Neuronal stem cell (in vitro differentiated cells): Measurements from ENCODE around the gene SCGN.

Source experiments
- DNase-seq: peaks from one replicate; pipeline ENCODE4 v3.0.0-alpha.2; 2013; ENCODE audit warnings: low spot score
- H2AFZ ChIP-seq: one replicate; pipeline ENCODE4 v1.6.1; 2013; ENCODE audit warnings: mild to moderate bottlenecking, low read length, inconsistent platforms
- H2AK5ac ChIP-seq: 2 replicates; pipeline ENCODE4 v1.6.1; 2013; ENCODE audit warnings: low read depth, mild to moderate bottlenecking, inconsistent platforms, low read length, moderate library complexity, mixed read lengths
- H2BK120ac ChIP-seq: 2 replicates; pipeline ENCODE4 v1.6.1; 2013; ENCODE audit warnings: low read depth, mild to moderate bottlenecking, inconsistent platforms, low read length, moderate library complexity, mixed read lengths
- H2BK12ac ChIP-seq: one replicate; pipeline ENCODE4 v1.6.1; 2013; ENCODE audit warnings: low read length, inconsistent platforms
- H2BK15ac ChIP-seq: 2 replicates; pipeline ENCODE4 v1.6.1; 2013; ENCODE audit warnings: mild to moderate bottlenecking, low read length, inconsistent platforms, mixed read lengths
- H2BK5ac ChIP-seq: one replicate; pipeline ENCODE4 v1.6.1; 2013; ENCODE audit warnings: inconsistent platforms, mild to moderate bottlenecking, low read length, moderate library complexity
- H3K14ac ChIP-seq: one replicate; pipeline ENCODE4 v1.6.1; 2013; ENCODE audit warnings: low read length, inconsistent platforms
- H3K18ac ChIP-seq: 2 replicates; pipeline ENCODE4 v1.6.1; 2013; ENCODE audit warnings: low read length, inconsistent platforms
- H3K23ac ChIP-seq: 2 replicates; pipeline ENCODE4 v1.6.1; 2013; ENCODE audit warnings: low read depth, mild to moderate bottlenecking, mixed read lengths, low read length, inconsistent platforms; ENCODE audit not compliant: poor library complexity
- H3K27ac ChIP-seq: replicated peaks from 3 replicates; pipeline ENCODE4 v1.5.1; 2013; ENCODE audit warnings: low read length, inconsistent platforms
- H3K27me3 ChIP-seq, 3 experiments: 2 replicates each; pipeline ENCODE4 v1.6.1; 2013; ENCODE audit warnings: low read length in 3 of 3, mild to moderate bottlenecking in 2 of 3, inconsistent platforms in 1 of 3, low read depth in 1 of 3, mixed read lengths in 1 of 3, moderate library complexity in 1 of 3; ENCODE audit not compliant: control insufficient read depth in 3 of 3, insufficient read depth in 3 of 3
- H3K36me3 ChIP-seq, 2 donors: replicated peaks in 1 of 2; 2 replicates each; pipeline ENCODE4 v1.6.1; 2013; ENCODE audit warnings: low read length in 2 of 2; ENCODE audit not compliant: control insufficient read depth in 2 of 2, insufficient read depth in 2 of 2
- H3K4ac ChIP-seq: 2 replicates; pipeline ENCODE4 v1.6.1; 2013; ENCODE audit warnings: inconsistent platforms, mild to moderate bottlenecking, low read length, moderate library complexity
- H3K4me1 ChIP-seq, 2 donors: 1 replicate in 1 of 2; 2 replicates in 1 of 2; pipeline ENCODE4 v1.6.1; 2013; ENCODE audit warnings: low read length in 2 of 2, low read depth in 1 of 2; ENCODE audit not compliant: control insufficient read depth in 2 of 2, insufficient read depth in 1 of 2
- H3K4me2 ChIP-seq: one replicate; pipeline ENCODE4 v1.6.1; 2013; ENCODE audit warnings: mild to moderate bottlenecking, low read length, inconsistent platforms; ENCODE audit not compliant: insufficient read depth, poor library complexity, severe bottlenecking
- H3K4me3 ChIP-seq, 2 donors: 2 replicates each; pipeline ENCODE4 v1.5.1; 2013; ENCODE audit warnings: low read length in 2 of 2, mild to moderate bottlenecking in 2 of 2, inconsistent platforms in 1 of 2, moderate library complexity in 1 of 2
- H3K79me1 ChIP-seq: one replicate; pipeline ENCODE4 v1.6.1; 2013; ENCODE audit warnings: low read depth, mild to moderate bottlenecking, inconsistent platforms, low read length, moderate library complexity
- H3K9ac ChIP-seq: one replicate; pipeline ENCODE4 v1.6.1; 2013; ENCODE audit warnings: mild to moderate bottlenecking, low read depth, low read length, inconsistent platforms; ENCODE audit not compliant: poor library complexity
- H3K9me3 ChIP-seq, 2 donors: replicated peaks in 1 of 2; 2 replicates each; pipeline versions ENCODE3 to v1.6.1; 2013; ENCODE audit warnings: low read length in 2 of 2, mild to moderate bottlenecking in 2 of 2, inconsistent platforms in 1 of 2, low read depth in 1 of 2, mixed read lengths in 1 of 2, moderate library complexity in 1 of 2; ENCODE audit not compliant: control insufficient read depth in 2 of 2, insufficient read depth in 1 of 2
- H4K8ac ChIP-seq: one replicate; pipeline ENCODE4 v1.6.1; 2013; ENCODE audit warnings: low read depth, mild to moderate bottlenecking, inconsistent platforms, low read length, moderate library complexity
- H4K91ac ChIP-seq: one replicate; pipeline ENCODE4 v1.6.1; 2013; ENCODE audit warnings: low read length, low read depth, mild to moderate bottlenecking, inconsistent platforms; ENCODE audit not compliant: poor library complexity
- WGBS, 2 donors: extraction: QIAGEN DNeasy Blood & Tissue Kit; methylation state at CpG; one replicate each; pipeline ENCODE4 v1.1.7; 2013; ENCODE audit warnings: missing lambda C conversion rate in 2 of 2, mixed read lengths in 1 of 2; ENCODE audit not compliant: insufficient read length in 2 of 2, insufficient replicate concordance in 1 of 2; ENCODE audit errors: extremely low coverage in 2 of 2; 5-methylcytosine and 5-hydroxymethylcytosine counted together

Gene SCGN

DNA sequence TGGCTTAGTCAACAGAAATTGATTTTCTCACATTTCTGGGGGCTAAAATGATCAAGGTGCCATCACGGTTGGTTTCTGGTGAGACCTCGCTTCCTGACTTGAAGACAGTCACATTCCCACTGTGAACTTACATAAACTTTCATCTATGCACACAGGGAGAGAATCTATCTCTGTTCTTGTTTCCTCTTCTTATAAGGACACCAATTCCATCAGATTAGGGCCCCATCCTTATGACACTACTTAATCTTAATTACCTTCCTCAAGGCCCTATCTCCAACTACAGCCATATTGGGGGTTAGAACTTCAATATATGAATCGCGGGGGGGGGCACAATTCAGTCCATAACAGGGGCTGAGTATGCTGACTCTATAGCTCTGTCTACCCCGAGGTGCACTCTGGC, 10.6 kb upstream of the SCGN start:
- Histone ChIP-seq H3K36me3 (no peaks in the 10 kb centered on the region), H2BK15ac (no peak overlapping the region), H3K4me3 (no peak overlapping the region), H2AFZ (no peak overlapping the region), H3K18ac (no peak overlapping the region), H3K9ac (no peak overlapping the region), H3K27ac (no peak overlapping the region), H3K4me1 (peaks cover 0 to 8% of the 10 kb centered on the region in 2 donors), H3K4me2 (no peak overlapping the region), H2AK5ac (no peak overlapping the region), H3K4ac (no peak overlapping the region), H2BK12ac (no peak overlapping the region), H3K27me3 (peaks cover 0 to 27% (median 0%) of the 10 kb centered on the region in 3 experiments), H4K8ac (no peak overlapping the region), H4K91ac (no peak overlapping the region), H3K23ac (no peak overlapping the region), H3K9me3 (no peaks in the 10 kb centered on the region), H2BK120ac (no peak overlapping the region), H3K79me1 (no peaks in the 10 kb centered on the region), H3K14ac (no peak overlapping the region), H2BK5ac (no peak overlapping the region)
- DNase-seq = no peak
- WGBS, 2 donors = no CpG with 5 or more reads among the region's 5 CpGs

DNA sequence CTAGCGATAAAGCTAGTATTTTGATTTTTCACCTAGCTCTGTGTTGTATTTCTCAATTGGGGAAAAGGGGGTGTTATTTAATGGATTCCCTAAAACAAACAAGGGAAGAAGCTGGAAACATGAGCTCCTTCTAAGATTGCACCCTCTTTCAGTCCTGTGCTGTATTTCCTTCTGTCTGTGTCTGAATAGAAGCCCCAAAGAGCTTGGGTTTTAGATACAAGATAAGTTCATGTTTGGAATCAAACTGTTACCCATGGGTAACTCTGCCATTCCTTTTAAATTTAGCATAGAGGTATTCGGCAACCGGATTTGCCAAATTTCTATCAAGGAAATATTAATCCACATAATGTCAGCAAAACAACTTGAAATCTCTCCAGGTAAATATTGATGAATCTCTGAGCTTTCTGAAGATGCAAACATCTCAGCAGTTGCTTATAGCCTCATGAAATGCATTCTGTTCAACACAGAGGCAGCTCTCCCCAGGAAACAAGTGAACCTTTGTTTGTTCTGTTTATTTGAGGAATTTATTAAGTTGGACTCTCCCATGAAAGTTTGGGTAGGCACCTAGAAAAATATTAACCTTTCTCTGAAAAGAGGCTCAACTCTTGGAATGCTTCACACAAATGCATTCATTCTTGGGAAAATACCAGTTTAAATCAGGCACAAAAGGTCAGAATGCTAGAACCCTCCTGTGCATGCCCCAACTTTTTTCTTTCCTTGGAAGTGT, 9.9 kb upstream of the SCGN start:
- H3K27ac ChIP-seq = no peak overlapping the region
- no peaks in the 10 kb centered on the region for H3K9me3 ChIP-seq
- no peak overlapping the region for H4K8ac ChIP-seq
- H3K4me2 ChIP-seq = no peak overlapping the region
- no peak overlapping the region for H3K9ac ChIP-seq
- no peak overlapping the region for H2BK120ac ChIP-seq
- no CpG with 5 or more reads among the region's 3 CpGs for WGBS, 2 donors
- no peak overlapping the region for H4K91ac ChIP-seq
- no peak overlapping the region for H3K14ac ChIP-seq
- H3K4me1 ChIP-seq = peaks cover 0 to 8% of the 10 kb centered on the region in 2 donors
- no peak for DNase-seq
- H3K18ac ChIP-seq = no peak overlapping the region
- H2BK5ac ChIP-seq = no peak overlapping the region
- no peaks in the 10 kb centered on the region for H3K36me3 ChIP-seq
- no peak overlapping the region for H2AFZ ChIP-seq
- H2BK15ac ChIP-seq = no peak overlapping the region
- no peaks in the 10 kb centered on the region for H3K79me1 ChIP-seq
- H2AK5ac ChIP-seq = no peak overlapping the region
- H3K4ac ChIP-seq = no peak overlapping the region
- H3K27me3 ChIP-seq = peaks cover 0 to 27% (median 0%) of the 10 kb centered on the region in 3 experiments
- H3K4me3 ChIP-seq = no peak overlapping the region
- H3K23ac ChIP-seq = no peak overlapping the region
- H2BK12ac ChIP-seq = no peak overlapping the region

DNA sequence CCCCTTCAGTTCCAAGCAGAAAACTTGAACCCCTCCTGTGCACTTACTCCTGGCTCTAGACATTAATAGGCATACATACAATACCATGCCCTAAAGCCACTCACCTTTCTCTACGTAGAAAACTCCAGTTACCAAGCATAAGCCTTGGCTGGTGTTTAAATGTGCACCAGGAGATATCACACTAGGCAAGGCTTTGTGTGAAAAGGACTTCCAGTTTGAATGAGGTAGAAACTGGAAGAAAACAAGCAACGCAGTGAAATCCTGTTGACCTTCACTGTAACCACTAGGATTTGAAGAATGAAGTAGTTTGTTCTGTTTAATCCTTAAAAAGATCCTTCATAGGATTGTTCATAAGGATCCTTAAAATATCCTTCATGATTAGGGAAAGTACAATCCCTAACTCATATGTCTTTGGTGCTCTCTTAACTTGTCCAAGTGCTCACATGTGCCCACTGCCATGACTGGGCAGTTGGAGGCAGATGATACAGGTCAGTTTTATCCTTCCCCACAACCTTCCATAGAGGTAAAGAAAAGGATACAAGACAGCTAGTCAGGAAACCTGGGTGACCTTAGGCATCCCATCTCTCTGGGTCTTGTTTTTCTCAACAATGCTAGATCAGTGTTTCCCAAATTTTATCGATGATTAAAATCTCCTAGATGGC, 9.2 kb upstream of the SCGN start:
- no peak for DNase-seq
- no peak overlapping the region for H3K4me2 ChIP-seq
- no peak overlapping the region for H3K14ac ChIP-seq
- H3K27me3 ChIP-seq = peaks cover 0 to 29% (median 0%) of the 10 kb centered on the region in 3 experiments
- no peaks in the 10 kb centered on the region for H3K9me3 ChIP-seq
- no peak overlapping the region for H4K8ac ChIP-seq
- H3K23ac ChIP-seq = no peak overlapping the region
- no peak overlapping the region for H3K9ac ChIP-seq
- H2BK5ac ChIP-seq = no peak overlapping the region
- no peaks in the 10 kb centered on the region for H3K36me3 ChIP-seq
- no peak overlapping the region for H2BK12ac ChIP-seq
- H2BK120ac ChIP-seq = no peak overlapping the region
- H2AK5ac ChIP-seq = no peak overlapping the region
- H3K27ac ChIP-seq = no peak overlapping the region
- H3K18ac ChIP-seq = no peak overlapping the region
- H3K4me3 ChIP-seq = no peak overlapping the region
- whole genome bisulfite sequencing, 2 donors = no CpG with 5 or more reads among the region's 3 CpGs
- H2AFZ ChIP-seq = no peak overlapping the region
- H4K91ac ChIP-seq = no peak overlapping the region
- H2BK15ac ChIP-seq = no peak overlapping the region
- no peaks in the 10 kb centered on the region for H3K79me1 ChIP-seq
- peaks cover 0 to 8% of the 10 kb centered on the region in 2 donors for H3K4me1 ChIP-seq
- H3K4ac ChIP-seq = no peak overlapping the region

DNA sequence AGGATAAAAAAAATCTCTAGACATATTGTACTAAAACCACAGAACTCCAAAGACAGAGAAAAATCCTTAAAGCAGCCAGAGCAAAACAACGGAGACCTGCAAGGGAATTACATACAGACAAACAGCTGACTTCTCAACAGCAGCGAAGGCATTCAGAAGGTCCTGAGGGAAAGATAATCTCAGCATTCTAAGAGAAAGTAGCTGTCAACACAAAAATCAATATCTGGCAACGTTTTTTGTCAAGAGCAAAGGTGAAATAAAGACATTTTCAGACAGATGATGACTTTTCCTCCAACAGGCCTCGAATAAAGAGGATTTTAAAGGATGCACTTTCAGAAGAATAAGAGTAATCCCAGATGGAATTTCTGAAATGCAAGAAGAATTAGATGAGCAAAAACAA, 6.1 kb upstream of the SCGN start:
- no peak overlapping the region for H3K4me2 ChIP-seq
- no peak overlapping the region for H3K27ac ChIP-seq
- no peak overlapping the region for H3K9ac ChIP-seq
- H2BK15ac ChIP-seq = no peak overlapping the region
- H3K4me3 ChIP-seq = no peak overlapping the region
- no peak overlapping the region for H4K91ac ChIP-seq
- no peak overlapping the region for H3K23ac ChIP-seq
- H3K27me3 ChIP-seq = peaks cover 0 to 27% (median 2%) of the 10 kb centered on the region in 3 experiments
- H3K4ac ChIP-seq = no peak overlapping the region
- H3K4me1 ChIP-seq = peaks cover 0 to 4% of the 10 kb centered on the region in 2 donors
- H4K8ac ChIP-seq = no peak overlapping the region
- H3K14ac ChIP-seq = no peak overlapping the region
- no peaks in the 10 kb centered on the region for H3K9me3 ChIP-seq
- no peaks in the 10 kb centered on the region for H3K36me3 ChIP-seq
- H2AFZ ChIP-seq = no peak overlapping the region
- no peak overlapping the region for H3K18ac ChIP-seq
- DNase-seq = no peak
- no peak overlapping the region for H2BK12ac ChIP-seq
- H2AK5ac ChIP-seq = no peak overlapping the region
- WGBS, 2 donors = no CpG with 5 or more reads among the region's 4 CpGs
- no peak overlapping the region for H2BK120ac ChIP-seq
- no peak overlapping the region for H2BK5ac ChIP-seq
- no peaks in the 10 kb centered on the region for H3K79me1 ChIP-seq
